GM23338 (cell line): ENCODE results near the gene REG3A. TPM values are rescaled to one million over a fixed set of nuclear protein-coding genes. Genes with fewer than 3 reads are reported as not detected.

Experiments
- ATAC-seq: fragments of 200-7000 bp; cut with Tn5 transposase; 3 replicates; pipeline ENCODE4 v1.9.1; 2020
- DNase-seq: peaks from one replicate; pipeline ENCODE4 v3.0.0-alpha.2; 2015; ENCODE audit warnings: low spot score
- H2AFZ ChIP-seq: fragments of 200-600 bp; sonication (generic); 2 replicates; pipeline ENCODE4 v1.8.0; 2016; ENCODE audit warnings: antibody characterized with exemption, mild to moderate bottlenecking, moderate library complexity
- H3F3A ChIP-seq: fragments of 200-600 bp; sonication (generic); replicated peaks from 2 replicates; pipeline ENCODE4 v1.8.0; 2017; ENCODE audit warnings: antibody characterized with exemption, mixed run types, low read depth
- H3K27ac ChIP-seq: fragments of 200-600 bp; sonication (generic); 2 replicates; pipeline ENCODE4 v1.6.1; 2016; ENCODE audit warnings: low read depth
- H3K27me3 ChIP-seq: fragments of 200-600 bp; sonication (generic); 2 replicates; pipeline ENCODE4 v1.8.0; 2016; ENCODE audit warnings: mild to moderate bottlenecking, mixed run types, moderate library complexity; ENCODE audit not compliant: insufficient read depth
- H3K36me3 ChIP-seq: fragments of 200-600 bp; sonication (generic); 2 replicates; pipeline ENCODE4 v1.8.0; 2016; ENCODE audit warnings: mild to moderate bottlenecking; ENCODE audit not compliant: insufficient read depth
- H3K4me1 ChIP-seq: fragments of 200-600 bp; sonication (generic); 2 replicates; pipeline ENCODE4 v1.8.0; 2016; ENCODE audit warnings: mild to moderate bottlenecking, moderate library complexity; ENCODE audit not compliant: insufficient read depth
- H3K4me2 ChIP-seq: fragments of 200-600 bp; sonication (generic); 2 replicates; pipeline ENCODE4 v1.7.1; 2017; ENCODE audit warnings: mixed run types
- H3K4me3 ChIP-seq: fragments of 200-600 bp; sonication (generic); 2 replicates; pipeline ENCODE4 v1.6.1; 2016; ENCODE audit warnings: mixed run types
- H3K79me2 ChIP-seq: fragments of 200-600 bp; sonication (generic); replicated peaks from 2 replicates; pipeline ENCODE4 v1.8.0; 2017; ENCODE audit warnings: mild to moderate bottlenecking; ENCODE audit not compliant: insufficient read depth
- H3K9me2 ChIP-seq: fragments of 200-600 bp; sonication (generic); 2 replicates; pipeline ENCODE4 v1.8.0; 2017; ENCODE audit not compliant: insufficient read depth
- H4K20me1 ChIP-seq: fragments of 200-600 bp; sonication (generic); replicated peaks from 2 replicates; pipeline ENCODE4 v1.8.0; 2017; ENCODE audit warnings: mild to moderate bottlenecking; ENCODE audit not compliant: insufficient read depth
- H3K27ac Mint-ChIP-seq: 2 replicates; pipeline ENCODE4 v1.8.0; 2020; ENCODE audit warnings: inconsistent platforms, mild to moderate bottlenecking, moderate library complexity, mixed read lengths
- H3K27me3 Mint-ChIP-seq: 3 replicates; pipeline ENCODE4 v1.8.0; 2022; ENCODE audit warnings: low read depth, mild to moderate bottlenecking, moderate library complexity, mixed read lengths, inconsistent platforms; ENCODE audit not compliant: insufficient read depth, poor library complexity
- H3K36me3 Mint-ChIP-seq: 3 replicates; pipeline ENCODE4 v1.8.0; 2021; ENCODE audit warnings: low read depth, mild to moderate bottlenecking, inconsistent platforms, moderate library complexity, mixed read lengths
- H3K4me1 Mint-ChIP-seq: 3 replicates; pipeline ENCODE4 v1.8.0; 2020; ENCODE audit warnings: mild to moderate bottlenecking, inconsistent platforms, mixed read lengths
- H3K4me3 Mint-ChIP-seq: 3 replicates; pipeline ENCODE4 v1.8.0; 2021; ENCODE audit warnings: moderate library complexity, mild to moderate bottlenecking, inconsistent platforms, mixed read lengths
- H3K9me3 Mint-ChIP-seq: 3 replicates; pipeline ENCODE4 v1.8.0; 2020; ENCODE audit warnings: moderate library complexity, mild to moderate bottlenecking, inconsistent platforms, mixed read lengths
- CREB1 ChIP-seq: fragments of 250-450 bp; sonication (Bioruptor Pico); IDR thresholded peaks from 2 replicates; pipeline ENCODE4 v1.5.0; 2020; ENCODE audit warnings: low read depth, mild to moderate bottlenecking, moderate library complexity
- EZH2 ChIP-seq: fragments of 200-600 bp; sonication (generic); IDR thresholded peaks from one replicate; pipeline ENCODE4 v1.8.0; 2017; ENCODE audit warnings: antibody characterized with exemption, mild to moderate bottlenecking, low read depth; ENCODE audit not compliant: unreplicated experiment
- EZH2phosphoT487 ChIP-seq: fragments of 200-600 bp; sonication (generic); IDR thresholded peaks from one replicate; pipeline ENCODE4 v1.8.1; 2018; ENCODE audit warnings: antibody characterized with exemption; ENCODE audit not compliant: unreplicated experiment
- JUNB ChIP-seq: IDR thresholded peaks from one replicate; pipeline ENCODE4 v1.6.1; 2016; ENCODE audit warnings: antibody characterized with exemption; ENCODE audit not compliant: unreplicated experiment
- NANOG ChIP-seq: IDR thresholded peaks from 2 replicates; pipeline ENCODE4 v1.6.1; 2016; ENCODE audit warnings: antibody characterized with exemption, borderline replicate concordance
- POLR2AphosphoS5 ChIP-seq: IDR thresholded peaks from 2 replicates; pipeline ENCODE4 v1.6.1; 2016; ENCODE audit warnings: antibody characterized with exemption, low read depth
- STAT1 ChIP-seq: IDR thresholded peaks from one replicate; pipeline ENCODE4 v1.6.1; 2016; ENCODE audit warnings: antibody characterized with exemption; ENCODE audit not compliant: unreplicated experiment
- ZNF114 ChIP-seq: fragments of 250-450 bp; sonication (Bioruptor Pico); IDR thresholded peaks from 2 replicates; pipeline ENCODE4 v1.5.0; 2020; ENCODE audit warnings: mild to moderate bottlenecking, moderate library complexity
- ZNF331 ChIP-seq: fragments of 250-450 bp; sonication (Bioruptor Pico); IDR thresholded peaks from 2 replicates; pipeline ENCODE4 v1.5.0; 2020; ENCODE audit warnings: low read depth, mild to moderate bottlenecking, moderate library complexity
- polyA plus RNA-seq: library from polyadenylated mRNA; unstranded; fragments of >200 nt; fragmentation: Nextera tagmentation; extraction: Ambion mirVana; gene quantifications from 2 replicates; pipeline ENCODE4 v1.2.1, GENCODE V29; 2016
- total RNA-seq: library from RNA; depleted of rRNA; stranded (reverse); fragments of >200 nt; shearing (Covaris generic); gene quantifications from 2 replicates; pipeline ENCODE4 v1.2.3, GENCODE V29; 2014
- TF ChIP-seq, protein P1 (sequence below): IDR thresholded peaks from one replicate; pipeline ENCODE4 v1.6.1; 2018; ENCODE audit warnings: antibody characterized with exemption; ENCODE audit not compliant: unreplicated experiment
- TF ChIP-seq, protein P2 (sequence below): fragments of 250-450 bp; sonication (Bioruptor Pico); IDR thresholded peaks from 2 replicates; pipeline ENCODE4 v1.5.0; 2020; ENCODE audit warnings: mild to moderate bottlenecking, moderate library complexity
- TF ChIP-seq, protein P3 (sequence below): IDR thresholded peaks from 2 replicates; pipeline ENCODE4 v1.6.1; 2016; ENCODE audit warnings: antibody characterized with exemption
- TF ChIP-seq, protein P4 (sequence below), 2 experiments: fragments of 200-600 bp in 1 of 2; sonication (generic) in 1 of 2; conservative IDR thresholded peaks; 2 replicates each; pipeline versions ENCODE4 v1.5.1 to v1.6.1; 2016 to 2017; ENCODE audit warnings: antibody characterized with exemption in 2 of 2, low read depth in 2 of 2, mild to moderate bottlenecking in 2 of 2, moderate library complexity in 1 of 2

REG3A gene
- total and polyA plus RNA-seq, 2 experiments from 2014 or later, result not detected

DNA sequence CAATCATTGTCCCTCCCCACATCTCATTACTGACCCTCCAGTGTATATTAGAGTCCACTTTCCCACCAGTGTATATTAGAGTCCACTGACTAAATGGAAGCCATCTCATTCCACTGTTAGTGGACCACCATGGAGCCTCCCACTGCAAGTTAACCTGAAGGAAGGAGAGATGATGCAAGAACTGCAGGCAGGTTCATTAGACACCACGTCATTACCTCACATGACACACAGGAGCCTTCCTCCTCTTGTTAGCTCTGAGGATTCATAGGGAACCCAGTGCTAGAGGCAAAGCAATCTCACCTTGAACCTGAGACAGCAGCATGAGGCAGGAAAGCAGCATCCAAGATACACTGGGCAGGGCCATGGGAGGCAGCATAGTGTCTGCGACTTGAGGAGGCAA lies 523 bp downstream of the REG3A start:
- peaks cover 16% of the 10 kb centered on the region for H3K9me2 ChIP-seq
- no peaks in the 10 kb centered on the region for H4K20me1 ChIP-seq
- DNase-seq (no peak), ATAC-seq (no peak)
- H3K4me3 ChIP-seq, result no peak overlapping the region
- H3K36me3 ChIP-seq, result no peaks in the 10 kb centered on the region
- H3K27ac Mint-ChIP-seq, result no peak overlapping the region
- H3K27me3 ChIP-seq, result no peaks in the 10 kb centered on the region
- H3K27me3 Mint-ChIP-seq, result no peaks in the 10 kb centered on the region
- no peaks in the 10 kb centered on the region; the same call in 2 of the 3 replicates for H3K9me3 Mint-ChIP-seq
- H3K36me3 Mint-ChIP-seq, result no peaks in the 10 kb centered on the region
- H3K27ac ChIP-seq, result no peak overlapping the region
- H3K4me1 ChIP-seq, result no peaks in the 10 kb centered on the region
- H3F3A ChIP-seq, result no peaks in the 10 kb centered on the region
- no peak overlapping the region for H3K4me3 Mint-ChIP-seq
- no peak overlapping the region for H2AFZ ChIP-seq
- TF ChIP-seq, protein P1, sequence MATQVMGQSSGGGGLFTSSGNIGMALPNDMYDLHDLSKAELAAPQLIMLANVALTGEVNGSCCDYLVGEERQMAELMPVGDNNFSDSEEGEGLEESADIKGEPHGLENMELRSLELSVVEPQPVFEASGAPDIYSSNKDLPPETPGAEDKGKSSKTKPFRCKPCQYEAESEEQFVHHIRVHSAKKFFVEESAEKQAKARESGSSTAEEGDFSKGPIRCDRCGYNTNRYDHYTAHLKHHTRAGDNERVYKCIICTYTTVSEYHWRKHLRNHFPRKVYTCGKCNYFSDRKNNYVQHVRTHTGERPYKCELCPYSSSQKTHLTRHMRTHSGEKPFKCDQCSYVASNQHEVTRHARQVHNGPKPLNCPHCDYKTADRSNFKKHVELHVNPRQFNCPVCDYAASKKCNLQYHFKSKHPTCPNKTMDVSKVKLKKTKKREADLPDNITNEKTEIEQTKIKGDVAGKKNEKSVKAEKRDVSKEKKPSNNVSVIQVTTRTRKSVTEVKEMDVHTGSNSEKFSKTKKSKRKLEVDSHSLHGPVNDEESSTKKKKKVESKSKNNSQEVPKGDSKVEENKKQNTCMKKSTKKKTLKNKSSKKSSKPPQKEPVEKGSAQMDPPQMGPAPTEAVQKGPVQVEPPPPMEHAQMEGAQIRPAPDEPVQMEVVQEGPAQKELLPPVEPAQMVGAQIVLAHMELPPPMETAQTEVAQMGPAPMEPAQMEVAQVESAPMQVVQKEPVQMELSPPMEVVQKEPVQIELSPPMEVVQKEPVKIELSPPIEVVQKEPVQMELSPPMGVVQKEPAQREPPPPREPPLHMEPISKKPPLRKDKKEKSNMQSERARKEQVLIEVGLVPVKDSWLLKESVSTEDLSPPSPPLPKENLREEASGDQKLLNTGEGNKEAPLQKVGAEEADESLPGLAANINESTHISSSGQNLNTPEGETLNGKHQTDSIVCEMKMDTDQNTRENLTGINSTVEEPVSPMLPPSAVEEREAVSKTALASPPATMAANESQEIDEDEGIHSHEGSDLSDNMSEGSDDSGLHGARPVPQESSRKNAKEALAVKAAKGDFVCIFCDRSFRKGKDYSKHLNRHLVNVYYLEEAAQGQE, result no peak
- TF ChIP-seq ZNF331 (CRISPR knock-in tag) (no peak), STAT1 (no peak), NANOG (no peak), ZNF114 (CRISPR knock-in tag) (no peak), POLR2AphosphoS5 (no peak), EZH2 (no peak), EZH2phosphoT487 (no peak), CREB1 (CRISPR knock-in tag) (no peak), JUNB (no peak)
- TF ChIP-seq, protein P2, sequence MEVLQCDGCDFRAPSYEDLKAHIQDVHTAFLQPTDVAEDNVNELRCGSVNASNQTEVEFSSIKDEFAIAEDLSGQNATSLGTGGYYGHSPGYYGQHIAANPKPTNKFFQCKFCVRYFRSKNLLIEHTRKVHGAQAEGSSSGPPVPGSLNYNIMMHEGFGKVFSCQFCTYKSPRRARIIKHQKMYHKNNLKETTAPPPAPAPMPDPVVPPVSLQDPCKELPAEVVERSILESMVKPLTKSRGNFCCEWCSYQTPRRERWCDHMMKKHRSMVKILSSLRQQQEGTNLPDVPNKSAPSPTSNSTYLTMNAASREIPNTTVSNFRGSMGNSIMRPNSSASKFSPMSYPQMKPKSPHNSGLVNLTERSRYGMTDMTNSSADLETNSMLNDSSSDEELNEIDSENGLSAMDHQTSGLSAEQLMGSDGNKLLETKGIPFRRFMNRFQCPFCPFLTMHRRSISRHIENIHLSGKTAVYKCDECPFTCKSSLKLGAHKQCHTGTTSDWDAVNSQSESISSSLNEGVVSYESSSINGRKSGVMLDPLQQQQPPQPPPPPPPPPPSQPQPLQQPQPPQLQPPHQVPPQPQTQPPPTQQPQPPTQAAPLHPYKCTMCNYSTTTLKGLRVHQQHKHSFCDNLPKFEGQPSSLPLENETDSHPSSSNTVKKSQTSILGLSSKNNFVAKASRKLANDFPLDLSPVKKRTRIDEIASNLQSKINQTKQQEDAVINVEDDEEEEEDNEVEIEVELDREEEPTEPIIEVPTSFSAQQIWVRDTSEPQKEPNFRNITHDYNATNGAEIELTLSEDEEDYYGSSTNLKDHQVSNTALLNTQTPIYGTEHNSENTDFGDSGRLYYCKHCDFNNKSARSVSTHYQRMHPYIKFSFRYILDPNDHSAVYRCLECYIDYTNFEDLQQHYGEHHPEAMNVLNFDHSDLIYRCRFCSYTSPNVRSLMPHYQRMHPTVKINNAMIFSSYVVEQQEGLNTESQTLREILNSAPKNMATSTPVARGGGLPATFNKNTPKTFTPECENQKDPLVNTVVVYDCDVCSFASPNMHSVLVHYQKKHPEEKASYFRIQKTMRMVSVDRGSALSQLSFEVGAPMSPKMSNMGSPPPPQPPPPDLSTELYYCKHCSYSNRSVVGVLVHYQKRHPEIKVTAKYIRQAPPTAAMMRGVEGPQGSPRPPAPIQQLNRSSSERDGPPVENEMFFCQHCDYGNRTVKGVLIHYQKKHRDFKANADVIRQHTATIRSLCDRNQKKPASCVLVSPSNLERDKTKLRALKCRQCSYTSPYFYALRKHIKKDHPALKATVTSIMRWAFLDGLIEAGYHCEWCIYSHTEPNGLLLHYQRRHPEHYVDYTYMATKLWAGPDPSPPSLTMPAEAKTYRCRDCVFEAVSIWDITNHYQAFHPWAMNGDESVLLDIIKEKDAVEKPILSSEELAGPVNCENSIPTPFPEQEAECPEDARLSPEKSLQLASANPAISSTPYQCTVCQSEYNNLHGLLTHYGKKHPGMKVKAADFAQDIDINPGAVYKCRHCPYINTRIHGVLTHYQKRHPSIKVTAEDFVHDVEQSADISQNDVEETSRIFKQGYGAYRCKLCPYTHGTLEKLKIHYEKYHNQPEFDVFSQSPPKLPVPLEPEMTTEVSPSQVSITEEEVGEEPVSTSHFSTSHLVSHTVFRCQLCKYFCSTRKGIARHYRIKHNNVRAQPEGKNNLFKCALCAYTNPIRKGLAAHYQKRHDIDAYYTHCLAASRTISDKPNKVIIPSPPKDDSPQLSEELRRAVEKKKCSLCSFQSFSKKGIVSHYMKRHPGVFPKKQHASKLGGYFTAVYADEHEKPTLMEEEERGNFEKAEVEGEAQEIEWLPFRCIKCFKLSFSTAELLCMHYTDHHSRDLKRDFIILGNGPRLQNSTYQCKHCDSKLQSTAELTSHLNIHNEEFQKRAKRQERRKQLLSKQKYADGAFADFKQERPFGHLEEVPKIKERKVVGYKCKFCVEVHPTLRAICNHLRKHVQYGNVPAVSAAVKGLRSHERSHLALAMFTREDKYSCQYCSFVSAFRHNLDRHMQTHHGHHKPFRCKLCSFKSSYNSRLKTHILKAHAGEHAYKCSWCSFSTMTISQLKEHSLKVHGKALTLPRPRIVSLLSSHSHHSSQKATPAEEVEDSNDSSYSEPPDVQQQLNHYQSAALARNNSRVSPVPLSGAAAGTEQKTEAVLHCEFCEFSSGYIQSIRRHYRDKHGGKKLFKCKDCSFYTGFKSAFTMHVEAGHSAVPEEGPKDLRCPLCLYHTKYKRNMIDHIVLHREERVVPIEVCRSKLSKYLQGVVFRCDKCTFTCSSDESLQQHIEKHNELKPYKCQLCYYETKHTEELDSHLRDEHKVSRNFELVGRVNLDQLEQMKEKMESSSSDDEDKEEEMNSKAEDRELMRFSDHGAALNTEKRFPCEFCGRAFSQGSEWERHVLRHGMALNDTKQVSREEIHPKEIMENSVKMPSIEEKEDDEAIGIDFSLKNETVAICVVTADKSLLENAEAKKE (CRISPR knock-in tag), result no peak
- TF ChIP-seq, protein P3, sequence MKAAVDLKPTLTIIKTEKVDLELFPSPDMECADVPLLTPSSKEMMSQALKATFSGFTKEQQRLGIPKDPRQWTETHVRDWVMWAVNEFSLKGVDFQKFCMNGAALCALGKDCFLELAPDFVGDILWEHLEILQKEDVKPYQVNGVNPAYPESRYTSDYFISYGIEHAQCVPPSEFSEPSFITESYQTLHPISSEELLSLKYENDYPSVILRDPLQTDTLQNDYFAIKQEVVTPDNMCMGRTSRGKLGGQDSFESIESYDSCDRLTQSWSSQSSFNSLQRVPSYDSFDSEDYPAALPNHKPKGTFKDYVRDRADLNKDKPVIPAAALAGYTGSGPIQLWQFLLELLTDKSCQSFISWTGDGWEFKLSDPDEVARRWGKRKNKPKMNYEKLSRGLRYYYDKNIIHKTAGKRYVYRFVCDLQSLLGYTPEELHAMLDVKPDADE, result no peak
- TF ChIP-seq, protein P4, sequence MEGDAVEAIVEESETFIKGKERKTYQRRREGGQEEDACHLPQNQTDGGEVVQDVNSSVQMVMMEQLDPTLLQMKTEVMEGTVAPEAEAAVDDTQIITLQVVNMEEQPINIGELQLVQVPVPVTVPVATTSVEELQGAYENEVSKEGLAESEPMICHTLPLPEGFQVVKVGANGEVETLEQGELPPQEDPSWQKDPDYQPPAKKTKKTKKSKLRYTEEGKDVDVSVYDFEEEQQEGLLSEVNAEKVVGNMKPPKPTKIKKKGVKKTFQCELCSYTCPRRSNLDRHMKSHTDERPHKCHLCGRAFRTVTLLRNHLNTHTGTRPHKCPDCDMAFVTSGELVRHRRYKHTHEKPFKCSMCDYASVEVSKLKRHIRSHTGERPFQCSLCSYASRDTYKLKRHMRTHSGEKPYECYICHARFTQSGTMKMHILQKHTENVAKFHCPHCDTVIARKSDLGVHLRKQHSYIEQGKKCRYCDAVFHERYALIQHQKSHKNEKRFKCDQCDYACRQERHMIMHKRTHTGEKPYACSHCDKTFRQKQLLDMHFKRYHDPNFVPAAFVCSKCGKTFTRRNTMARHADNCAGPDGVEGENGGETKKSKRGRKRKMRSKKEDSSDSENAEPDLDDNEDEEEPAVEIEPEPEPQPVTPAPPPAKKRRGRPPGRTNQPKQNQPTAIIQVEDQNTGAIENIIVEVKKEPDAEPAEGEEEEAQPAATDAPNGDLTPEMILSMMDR (conservative IDR thresholded peaks at IDR 0.05; ENCODE audit: low read depth in 2 of 2), result no peak
- no peak overlapping the region for H3K4me2 ChIP-seq
- H3K79me2 ChIP-seq, result no peaks in the 10 kb centered on the region
- H3K4me1 Mint-ChIP-seq, result no peaks in the 10 kb centered on the region
